Nephron (organoid): Measurements from ENCODE around the gene DCLK1.

ENCODE experiments used
- H3K27ac Mint-ChIP-seq, 3 experiments: 2 replicates each; pipeline ENCODE4 v1.8.0; 2020; ENCODE audit warnings: mixed read lengths in 3 of 3, mild to moderate bottlenecking in 2 of 3, moderate library complexity in 1 of 3
- H3K27me3 Mint-ChIP-seq: 2 replicates; pipeline ENCODE4 v1.8.0; 2021; ENCODE audit warnings: low read depth, mild to moderate bottlenecking, moderate library complexity, mixed read lengths
- H3K36me3 Mint-ChIP-seq: 2 replicates; pipeline ENCODE4 v1.8.0; 2020; ENCODE audit warnings: low read depth, mixed read lengths
- H3K4me1 Mint-ChIP-seq: 2 replicates; pipeline ENCODE4 v1.8.0; 2020; ENCODE audit warnings: mixed read lengths
- H3K4me3 Mint-ChIP-seq, 3 experiments: 2 replicates each; pipeline ENCODE4 v1.8.0; 2020; ENCODE audit warnings: mild to moderate bottlenecking in 3 of 3, mixed read lengths in 3 of 3, moderate library complexity in 2 of 3
- H3K9me3 Mint-ChIP-seq: 2 replicates; pipeline ENCODE4 v1.8.0; 2020; ENCODE audit warnings: mixed read lengths
- CTCF ChIP-seq, 3 experiments: fragments of 200-600 bp; sonication (generic); IDR thresholded peaks; one replicate each; pipeline ENCODE4 v1.5.0; 2021; ENCODE audit warnings: antibody characterized with exemption in 3 of 3; ENCODE audit not compliant: unreplicated experiment in 3 of 3

DCLK1 gene

DNA sequence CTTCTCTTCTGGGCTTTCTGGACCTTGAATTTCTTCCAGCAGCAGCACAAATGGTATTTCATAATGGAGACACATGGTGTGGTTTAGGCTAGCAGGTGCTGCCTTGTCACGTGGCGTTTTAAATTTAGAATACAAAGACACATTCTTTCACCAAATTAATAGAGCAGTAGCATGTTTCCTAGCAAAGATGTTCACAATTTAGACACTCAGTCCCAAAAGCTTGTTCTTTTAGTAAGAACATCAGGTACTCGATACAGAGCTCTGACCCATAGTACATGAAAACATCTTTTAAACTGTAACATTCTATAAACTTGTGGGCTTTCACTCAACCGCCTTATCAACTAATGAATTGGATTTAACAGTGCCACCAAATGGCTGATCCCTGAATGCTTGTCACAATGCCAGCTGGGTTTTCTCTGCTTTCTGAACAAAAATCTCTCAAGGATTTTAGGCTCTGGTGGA is 290.1 kb downstream of the DCLK1 start:
- Mint-ChIP-seq H3K27ac (peak overlapping the region; percentile 74 to 87 (median 83)), H3K27me3 (no peaks in the 10 kb centered on the region), H3K4me1 (peaks cover 56% of the 10 kb centered on the region), H3K9me3 (no peaks in the 10 kb centered on the region), H3K4me3 (no peak overlapping the region), H3K36me3 (no peaks in the 10 kb centered on the region)
- TF ChIP-seq CTCF (IDR thresholded peaks at IDR 0.05; ENCODE audit: unreplicated experiment in 3 of 3) = no peak

DNA sequence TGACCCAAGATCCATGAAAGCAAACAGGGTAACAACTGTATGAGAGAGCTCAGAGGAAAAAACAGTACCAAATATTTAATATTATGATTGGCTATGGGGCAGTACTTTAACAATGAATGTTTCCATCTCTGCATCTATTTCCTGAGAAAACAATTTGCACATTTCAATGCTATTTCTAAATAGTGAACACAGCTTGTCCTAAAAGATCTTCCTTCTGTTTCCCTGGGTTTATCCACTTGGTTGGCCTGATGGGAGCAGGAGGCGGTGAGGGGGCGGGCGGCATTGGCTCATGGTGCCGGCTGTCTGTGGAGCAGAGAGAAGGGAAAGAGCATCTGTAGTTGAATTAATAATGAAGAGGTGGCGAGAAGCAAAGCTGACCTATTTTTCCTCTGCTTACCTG is 291.4 kb downstream of the DCLK1 start:
- TF ChIP-seq CTCF (IDR thresholded peaks at IDR 0.05; ENCODE audit: unreplicated experiment in 3 of 3) = no peak
- H3K9me3 Mint-ChIP-seq = no peaks in the 10 kb centered on the region
- H3K36me3 Mint-ChIP-seq = no peaks in the 10 kb centered on the region
- peak overlapping the region in 1 of 3 experiments; percentile 87 for H3K27ac Mint-ChIP-seq
- H3K4me1 Mint-ChIP-seq = peaks cover 60% of the 10 kb centered on the region
- no peak overlapping the region for H3K4me3 Mint-ChIP-seq
- no peaks in the 10 kb centered on the region for H3K27me3 Mint-ChIP-seq

DNA sequence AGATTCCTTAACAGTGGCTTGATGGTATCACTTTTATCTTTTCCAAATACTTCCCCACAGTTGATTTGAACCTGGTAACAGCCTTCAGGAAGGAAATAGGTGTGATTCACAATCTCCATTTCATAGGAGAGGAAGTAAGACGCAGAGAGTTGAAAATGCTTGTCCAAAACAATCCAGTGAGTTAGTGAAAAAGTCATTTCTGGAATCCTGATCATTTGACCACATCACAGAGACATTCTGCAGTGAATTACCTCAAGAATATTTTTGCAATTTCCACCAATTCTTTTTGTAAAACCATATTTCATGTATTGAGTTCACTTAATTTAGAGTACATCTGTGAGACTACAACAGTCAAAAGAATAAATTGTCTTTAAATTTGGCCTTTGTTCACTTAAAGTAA is 292.8 kb downstream of the DCLK1 start:
- no peaks in the 10 kb centered on the region for H3K9me3 Mint-ChIP-seq
- H3K4me1 Mint-ChIP-seq = peaks cover 53% of the 10 kb centered on the region
- no peak overlapping the region for H3K4me3 Mint-ChIP-seq
- no peaks in the 10 kb centered on the region for H3K36me3 Mint-ChIP-seq
- H3K27me3 Mint-ChIP-seq = no peaks in the 10 kb centered on the region
- TF ChIP-seq CTCF (IDR thresholded peaks at IDR 0.05; ENCODE audit: unreplicated experiment in 3 of 3) = no peak
- H3K27ac Mint-ChIP-seq = no peak overlapping the region

- no peaks in the 10 kb centered on the region for H3K9me3 Mint-ChIP-seq
Observed at GRCh38 chr13:35836446-35836845, 294.7 kb downstream of the DCLK1 start.

DNA sequence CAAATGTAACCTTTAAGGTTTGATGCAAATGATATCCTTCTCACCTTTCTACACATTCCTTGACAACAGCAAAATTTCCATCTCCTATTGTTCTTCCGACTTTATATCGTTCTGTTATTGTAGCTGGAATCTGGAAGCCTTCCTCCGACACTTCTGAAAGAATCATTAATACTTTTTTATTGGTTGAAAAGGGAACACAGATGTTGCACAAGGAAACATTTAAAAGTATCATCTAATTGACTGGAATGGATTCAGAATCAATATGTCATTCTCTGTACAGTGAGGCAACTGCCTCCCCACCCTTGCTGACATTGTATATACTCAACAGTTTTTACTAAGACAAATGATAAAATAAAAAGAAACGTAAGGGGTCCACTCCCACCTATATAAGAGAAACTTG is 295.2 kb downstream of the DCLK1 start:
- Mint-ChIP-seq H3K4me1 (peaks cover 46% of the 10 kb centered on the region), H3K27me3 (no peaks in the 10 kb centered on the region), H3K36me3 (no peaks in the 10 kb centered on the region), H3K9me3 (no peaks in the 10 kb centered on the region), H3K4me3 (no peak overlapping the region), H3K27ac (peak overlapping the region; percentile 13 to 33 (median 18))
- no peak for TF ChIP-seq CTCF (IDR thresholded peaks at IDR 0.05; ENCODE audit: unreplicated experiment in 3 of 3)

More at GRCh38 chr13:35836446-35836845, 294.7 kb downstream of the DCLK1 start:
- Mint-ChIP-seq H3K27ac (peak overlapping the region; percentile 13 to 70 (median 63)), H3K27me3 (no peaks in the 10 kb centered on the region), H3K4me3 (no peak overlapping the region), H3K4me1 (peaks cover 51% of the 10 kb centered on the region), H3K36me3 (no peaks in the 10 kb centered on the region)
- no peak for TF ChIP-seq CTCF (IDR thresholded peaks at IDR 0.05; ENCODE audit: unreplicated experiment in 3 of 3)

GRCh38 chr13:35833608-35834275 is 297.4 kb downstream of the DCLK1 start:
- TF ChIP-seq CTCF (IDR thresholded peaks at IDR 0.05; ENCODE audit: unreplicated experiment in 3 of 3) = no peak
- Mint-ChIP-seq H3K4me1 (peaks cover 25% of the 10 kb centered on the region), H3K9me3 (no peaks in the 10 kb centered on the region), H3K27ac (no peak overlapping the region), H3K36me3 (no peaks in the 10 kb centered on the region), H3K27me3 (peaks cover 3% of the 10 kb centered on the region), H3K4me3 (no peak overlapping the region)
